ENCODE data around the gene RBM34.
"Not testable (repeated sequence)": the region's sequence is repeated elsewhere in the genome, so short reads cannot be mapped to it uniquely, and the experiment has no call there.

Gene RBM34

GRCh38 chr1:235160957-235161684 lies at the start of gene RBM34:
Gene RBM34, minus strand, starts transcription at chr1:235161250. Its CDS starts 24 bp downstream, at chr1:235161226.
- DNase-seq (ENCODE audit: low read depth in 2 of 2) = peak; percentile 54 to 68

GRCh38 chr1:235207209-235207565 lies 46.1 kb upstream of the RBM34 start:
- no peak for DNase-seq (ENCODE audit: low read depth in 2 of 2)

- DNase-seq (ENCODE audit: low read depth in 2 of 2) = no peak
Observed at GRCh38 chr1:235206533-235207208, 45.6 kb upstream of the RBM34 start.

- DNase-seq (ENCODE audit: low read depth in 2 of 2) = no peak
Observed at GRCh38 chr1:235205687-235206086, 44.6 kb upstream of the RBM34 start.

- no peak for DNase-seq (ENCODE audit: low read depth in 2 of 2)
Observed at GRCh38 chr1:235203428-235203827, 42.4 kb upstream of the RBM34 start.

GRCh38 chr1:235202447-235202846 lies 41.4 kb upstream of the RBM34 start:
- DNase-seq (ENCODE audit: low read depth in 2 of 2) = not testable (repeated sequence)

- peak; percentile 12 to 15 for DNase-seq (ENCODE audit: low read depth in 2 of 2)
Observed at GRCh38 chr1:235199441-235199840, 38.4 kb upstream of the RBM34 start.

- no peak for DNase-seq (ENCODE audit: low read depth in 2 of 2)
Observed at GRCh38 chr1:235190431-235190830, 29.4 kb upstream of the RBM34 start.

- no peak for DNase-seq (ENCODE audit: low read depth in 2 of 2)
Observed at GRCh38 chr1:235187316-235187715, 26.3 kb upstream of the RBM34 start.

GRCh38 chr1:235181561-235182245 lies 20.7 kb upstream of the RBM34 start:
- no peak for DNase-seq (ENCODE audit: low read depth in 2 of 2)

GRCh38 chr1:235180916-235181460 lies 19.9 kb upstream of the RBM34 start:
- no peak for DNase-seq (ENCODE audit: low read depth in 2 of 2)

GRCh38 chr1:235176486-235176885 lies 15.4 kb upstream of the RBM34 start:
- DNase-seq (ENCODE audit: low read depth in 2 of 2) = no peak

- DNase-seq (ENCODE audit: low read depth in 2 of 2) = no peak
Observed at GRCh38 chr1:235169986-235170385, 8.9 kb upstream of the RBM34 start.

GRCh38 chr1:235168375-235168774 lies 7.3 kb upstream of the RBM34 start:
- no peak for DNase-seq (ENCODE audit: low read depth in 2 of 2)

GRCh38 chr1:235161685-235162327 lies 756 bp upstream of the RBM34 start:
- DNase-seq (ENCODE audit: low read depth in 2 of 2) = no peak

GRCh38 chr1:235160383-235160956 lies 580 bp downstream of the RBM34 start:
- peak; percentile 2 to 11 for DNase-seq (ENCODE audit: low read depth in 2 of 2)

- DNase-seq (ENCODE audit: low read depth in 2 of 2) = not testable (repeated sequence)
Observed at GRCh38 chr1:235159930-235160329, 1.1 kb downstream of the RBM34 start.

GRCh38 chr1:235159284-235159683 lies 1.8 kb downstream of the RBM34 start:
- DNase-seq (ENCODE audit: low read depth in 2 of 2) = not testable (repeated sequence)

GRCh38 chr1:235158680-235159079 lies 2.4 kb downstream of the RBM34 start:
- no peak for DNase-seq (ENCODE audit: low read depth in 2 of 2)

- no peak for DNase-seq (ENCODE audit: low read depth in 2 of 2)
Observed at GRCh38 chr1:235157150-235157549, 3.9 kb downstream of the RBM34 start.

- DNase-seq (ENCODE audit: low read depth in 2 of 2) = no peak
Observed at GRCh38 chr1:235156740-235157139, 4.3 kb downstream of the RBM34 start.

- DNase-seq (ENCODE audit: low read depth in 2 of 2) = no peak
Observed at GRCh38 chr1:235156265-235156664, 4.8 kb downstream of the RBM34 start.

All from fibroblast of skin of left biceps (primary cell).